ENCODE results near the gene GNAS-AS1.

GNAS-AS1 gene

DNA sequence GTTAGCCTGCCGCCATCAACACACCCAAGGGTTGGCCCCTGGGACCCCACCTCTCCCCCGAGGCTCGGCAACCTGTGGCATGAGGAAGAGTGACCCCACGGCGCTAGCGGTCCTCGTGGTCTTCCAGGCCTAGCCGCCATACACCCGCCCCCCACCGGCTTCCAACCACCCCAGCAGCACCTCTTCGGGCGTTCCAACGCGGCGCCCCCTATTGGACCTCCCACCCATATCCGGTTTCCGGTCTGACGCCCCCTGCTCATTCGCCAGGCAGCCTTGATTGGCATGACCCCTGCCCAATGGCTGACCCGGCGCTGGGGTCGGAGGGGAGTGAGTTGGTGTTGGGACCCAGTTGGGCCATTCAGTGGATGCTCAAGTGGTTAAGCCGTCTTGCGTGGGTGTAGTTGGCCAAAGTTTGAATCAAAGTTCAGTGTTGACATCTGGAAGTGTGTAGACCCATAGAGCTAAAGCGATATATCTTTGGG, at the start of gene GNAS-AS1:
Gene GNAS-AS1 (minus strand): TSS at position 210 of the 482 bp plus-strand sequence.
- DNase-seq (ENCODE audit: insufficient read length, low spot score) (no peak), FAIRE-seq (no peak)

GRCh38 chr20:58900397-58900796, 49.7 kb upstream of the GNAS-AS1 start:
- TF ChIP-seq CTCF (IDR thresholded peaks at IDR 0.05; ENCODE audit: insufficient read depth, missing control alignments), result no peak
- DNase-seq (ENCODE audit: insufficient read length, low spot score) (no peak), FAIRE-seq (no peak)

More for the DNA sequence above, at the start of gene GNAS-AS1:
- TF ChIP-seq CTCF (IDR thresholded peaks at IDR 0.05; ENCODE audit: insufficient read depth, missing control alignments), result no peak

DNA sequence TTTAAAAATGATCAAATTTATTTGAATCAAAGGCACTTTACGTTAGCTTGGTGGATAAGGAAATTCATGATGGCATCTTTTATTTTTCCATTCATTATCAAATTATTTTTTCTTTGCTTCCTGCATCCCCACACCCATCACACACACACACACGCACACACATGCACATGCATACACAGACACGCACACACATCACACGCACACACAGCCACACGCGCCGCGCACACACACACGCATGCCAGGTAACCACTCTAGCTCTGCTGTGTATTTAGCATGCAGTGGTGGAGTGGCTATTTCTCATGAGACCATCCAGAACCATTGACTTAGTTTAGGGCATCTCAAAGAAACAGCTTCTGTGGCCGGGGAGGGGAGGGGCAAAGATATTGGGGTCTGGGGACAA, 48.8 kb upstream of the GNAS-AS1 start:
- FAIRE-seq, result no peak
- no peak for TF ChIP-seq CTCF (IDR thresholded peaks at IDR 0.05; ENCODE audit: insufficient read depth, missing control alignments)
- DNase-seq (ENCODE audit: insufficient read length, low spot score), result no peak

GRCh38 chr20:58898629-58899408, 48.1 kb upstream of the GNAS-AS1 start:
- no peak for DNase-seq (ENCODE audit: insufficient read length, low spot score)
- no peak for FAIRE-seq
- TF ChIP-seq CTCF (IDR thresholded peaks at IDR 0.05; ENCODE audit: insufficient read depth, missing control alignments), result no peak

DNA sequence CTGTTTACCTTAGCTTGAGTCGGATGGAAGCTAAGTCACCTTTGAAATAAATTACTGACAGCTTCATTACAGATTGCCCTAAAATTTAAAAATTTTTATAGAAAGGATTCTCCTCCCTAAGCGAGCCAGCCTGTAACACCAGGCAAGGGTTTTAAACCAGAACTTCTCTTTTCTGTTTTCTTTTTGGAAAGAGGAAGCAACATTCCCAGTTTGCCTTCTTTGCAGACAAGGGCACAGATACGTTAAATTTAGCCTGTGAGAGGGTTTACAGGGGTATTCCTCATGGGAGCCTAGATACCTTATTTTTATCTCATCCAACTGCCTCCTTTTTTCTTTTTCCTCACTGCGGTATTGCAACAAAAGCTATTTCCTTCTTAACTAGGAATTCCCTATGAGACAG, 46.8 kb upstream of the GNAS-AS1 start:
- TF ChIP-seq CTCF (IDR thresholded peaks at IDR 0.05; ENCODE audit: insufficient read depth, missing control alignments), result no peak
- FAIRE-seq (no peak), DNase-seq (ENCODE audit: insufficient read length, low spot score) (no peak)

GRCh38 chr20:58896820-58897219, 46.1 kb upstream of the GNAS-AS1 start:
- no peak for TF ChIP-seq CTCF (IDR thresholded peaks at IDR 0.05; ENCODE audit: insufficient read depth, missing control alignments)
- DNase-seq (ENCODE audit: insufficient read length, low spot score) (no peak), FAIRE-seq (no peak)
